ENCODE measurements around the gene APLP2.

Gene APLP2

GRCh38 chr11:130122141-130122575, 52.5 kb downstream of the APLP2 start:
- DNase-seq, result no peak

GRCh38 chr11:130123414-130124040, 53.8 kb downstream of the APLP2 start:
- DNase-seq, result no peak

GRCh38 chr11:130124096-130124495, 54.4 kb downstream of the APLP2 start:
- no peak for DNase-seq

- DNase-seq, result no peak
These were observed 55.9 kb downstream of the APLP2 start for GRCh38 chr11:130125638-130126037.

- no peak for DNase-seq
These were observed 56.8 kb downstream of the APLP2 start for GRCh38 chr11:130126516-130126915.

GRCh38 chr11:130127509-130127908, 57.8 kb downstream of the APLP2 start:
- DNase-seq, result no peak

GRCh38 chr11:130128626-130129025, 58.9 kb downstream of the APLP2 start:
- no peak for DNase-seq

GRCh38 chr11:130129922-130130321, 60.2 kb downstream of the APLP2 start:
- DNase-seq, result no peak

GRCh38 chr11:130131961-130132850, 62.5 kb downstream of the APLP2 start:
- DNase-seq, result peak; percentile 38

- DNase-seq, result no peak
These were observed 64.0 kb downstream of the APLP2 start for GRCh38 chr11:130133716-130134115.

GRCh38 chr11:130136107-130136506, 66.4 kb downstream of the APLP2 start:
- DNase-seq, result no peak

GRCh38 chr11:130137999-130138398, 68.3 kb downstream of the APLP2 start:
- DNase-seq, result no peak

- DNase-seq, result no peak
These were observed 69.7 kb downstream of the APLP2 start for GRCh38 chr11:130139401-130139800.

- no peak for DNase-seq
These were observed 72.1 kb downstream of the APLP2 start for GRCh38 chr11:130141561-130142341.

- DNase-seq, result no peak
These were observed 74.4 kb downstream of the APLP2 start for GRCh38 chr11:130144141-130144540.

GRCh38 chr11:130144861-130145281, 75.2 kb downstream of the APLP2 start:
- no peak for DNase-seq

- DNase-seq, result no peak
These were observed 75.7 kb downstream of the APLP2 start for GRCh38 chr11:130145311-130145812.

- no peak for DNase-seq
These were observed 76.5 kb downstream of the APLP2 start for GRCh38 chr11:130145975-130146776.

- no peak for DNase-seq
These were observed 77.1 kb downstream of the APLP2 start for GRCh38 chr11:130146796-130147195.

GRCh38 chr11:130148796-130149326, 79.2 kb downstream of the APLP2 start:
- DNase-seq, result no peak

- DNase-seq, result no peak
These were observed 81.1 kb downstream of the APLP2 start for GRCh38 chr11:130150790-130151189.

GRCh38 chr11:130151196-130151595, 81.5 kb downstream of the APLP2 start:
- no peak for DNase-seq
